IMR-90 (cell line): ENCODE results near the gene LGI4. TPM values are rescaled to one million over a fixed set of nuclear protein-coding genes. Genes with fewer than 3 reads are reported as not detected.

Experiments
- ATAC-seq: fragments of 200-7000 bp; cut with Tn5 transposase; 2 replicates; pipeline ENCODE4 v1.9.1; 2020; ENCODE audit warnings: low read depth, mild to moderate bottlenecking, moderate library complexity
- BruUV-seq: library from RNA; stranded (reverse); fragments of 400-500 nt; replicated peaks from 2 replicates; lab custom pipeline; 2021; lab: Mats Ljungman, UMichigan
- CTCF ChIA-PET: fragments of 300-600 bp; formaldehyde crosslinking; extraction: SDS; loops from one replicate; lab custom pipeline; 2021; ENCODE audit warnings: antibody characterized with exemption; lab: Yijun Ruan, JAX
- POLR2A ChIA-PET: fragments of 300-600 bp; sonication (Branson Sonifier 250); formaldehyde crosslinking; loops from one replicate; lab custom pipeline; 2022; ENCODE audit warnings: antibody characterized with exemption; ENCODE audit not compliant: unreplicated experiment; lab: Charles Lee
- DNase-seq: peaks from one replicate; pipeline ENCODE4 v3.0.0; 2013
- H2AFZ ChIP-seq: replicated peaks from 2 replicates; pipeline ENCODE3; 2013; ENCODE audit warnings: low read length, mild to moderate bottlenecking; ENCODE audit not compliant: poor library complexity
- H2AK5ac ChIP-seq: 2 replicates; pipeline ENCODE4 v1.6.1; 2013; ENCODE audit warnings: low read depth, low read length, inconsistent platforms
- H2AK9ac ChIP-seq: replicated peaks from 2 replicates; pipeline ENCODE3; 2013; ENCODE audit warnings: mild to moderate bottlenecking, low read depth, low read length, moderate library complexity; ENCODE audit not compliant: poor library complexity
- H2BK120ac ChIP-seq: 2 replicates; pipeline ENCODE4 v1.6.1; 2013; ENCODE audit warnings: low read depth, low read length, inconsistent platforms
- H2BK15ac ChIP-seq: 3 replicates; pipeline ENCODE4 v1.6.1; 2013; ENCODE audit warnings: low read depth, low read length, inconsistent platforms
- H2BK20ac ChIP-seq: 2 replicates; pipeline ENCODE4 v1.6.1; 2013; ENCODE audit warnings: low read depth, mild to moderate bottlenecking, inconsistent platforms, low read length, moderate library complexity
- H2BK5ac ChIP-seq: 2 replicates; pipeline ENCODE4 v1.6.1; 2013; ENCODE audit warnings: mild to moderate bottlenecking, low read depth, low read length, inconsistent platforms; ENCODE audit not compliant: poor library complexity, severe bottlenecking
- H3K14ac ChIP-seq: replicated peaks from 2 replicates; pipeline ENCODE4 v1.6.1; 2013; ENCODE audit warnings: low read depth, low read length, inconsistent platforms
- H3K18ac ChIP-seq: 2 replicates; pipeline ENCODE4 v1.6.1; 2013; ENCODE audit warnings: low read depth, low read length, control low read depth
- H3K23ac ChIP-seq: 2 replicates; pipeline ENCODE4 v1.6.1; 2013; ENCODE audit warnings: low read depth, low read length, inconsistent platforms
- H3K27ac ChIP-seq: 2 replicates; pipeline ENCODE4 v1.5.1; 2013; ENCODE audit warnings: mild to moderate bottlenecking, control low read depth, low read length; ENCODE audit not compliant: insufficient read depth
- H3K27me3 ChIP-seq: 2 replicates; pipeline ENCODE4 v1.6.1; 2013; ENCODE audit warnings: low read length; ENCODE audit not compliant: control insufficient read depth, insufficient read depth
- H3K36me3 ChIP-seq: 2 replicates; pipeline ENCODE4 v1.6.1; 2013; ENCODE audit warnings: low read length, mixed read lengths; ENCODE audit not compliant: control insufficient read depth, insufficient read depth
- H3K4ac ChIP-seq: 2 replicates; pipeline ENCODE4 v1.6.1; 2013; ENCODE audit warnings: low read depth, low read length, inconsistent platforms
- H3K4me1 ChIP-seq: 2 replicates; pipeline ENCODE4 v1.6.1; 2013; ENCODE audit warnings: low read length, mixed read lengths; ENCODE audit not compliant: control insufficient read depth, insufficient read depth
- H3K4me2 ChIP-seq: 2 replicates; pipeline ENCODE4 v1.6.1; 2013; ENCODE audit warnings: low read depth, mild to moderate bottlenecking, control low read depth, low read length, moderate library complexity
- H3K4me3 ChIP-seq: 2 replicates; pipeline ENCODE4 v1.5.1; 2013; ENCODE audit warnings: low read depth, mild to moderate bottlenecking, control low read depth, low read length, moderate library complexity; ENCODE audit not compliant: insufficient read depth
- H3K56ac ChIP-seq: 2 replicates; pipeline ENCODE4 v1.6.1; 2013; ENCODE audit warnings: low read length, inconsistent platforms; ENCODE audit not compliant: insufficient read depth; ENCODE audit errors: extremely low read depth
- H3K79me1 ChIP-seq, 2 experiments: 2 replicates each; pipeline ENCODE4 v1.6.1; 2013; ENCODE audit warnings: low read length in 2 of 2, inconsistent platforms in 1 of 2, low read depth in 1 of 2
- H3K9ac ChIP-seq: 2 replicates; pipeline ENCODE4 v1.6.1; 2013; ENCODE audit warnings: low read depth, low read length, control low read depth
- H3K9me1 ChIP-seq: 2 replicates; pipeline ENCODE4 v1.6.1; 2013; ENCODE audit warnings: low read length, inconsistent platforms; ENCODE audit not compliant: insufficient read depth
- H3K9me3 ChIP-seq: 2 replicates; pipeline ENCODE4 v1.6.1; 2013; ENCODE audit warnings: low read length; ENCODE audit not compliant: control insufficient read depth, insufficient read depth
- H4K20me1 ChIP-seq: 2 replicates; pipeline ENCODE4 v1.6.1; 2013; ENCODE audit warnings: low read length, inconsistent platforms; ENCODE audit not compliant: insufficient read depth
- H4K5ac ChIP-seq: 2 replicates; pipeline ENCODE4 v1.6.1; 2013; ENCODE audit warnings: mild to moderate bottlenecking, low read depth, low read length, control low read depth
- H4K8ac ChIP-seq, 2 experiments: 2 replicates each; pipeline ENCODE4 v1.6.1; 2013; ENCODE audit warnings: low read depth in 2 of 2, low read length in 2 of 2, control low read depth in 1 of 2, inconsistent platforms in 1 of 2
- H4K91ac ChIP-seq: 2 replicates; pipeline ENCODE4 v1.6.1; 2013; ENCODE audit warnings: low read depth, low read length, inconsistent platforms; ENCODE audit not compliant: insufficient read depth
- BHLHE40 ChIP-seq: fragments of 150-350 bp; IDR thresholded peaks from 2 replicates; pipeline ENCODE4 v1.6.1; 2016; ENCODE audit warnings: mild to moderate bottlenecking, low read depth, low read length
- CEBPB ChIP-seq: IDR thresholded peaks from 2 replicates; pipeline ENCODE4 v1.6.1; 2012; ENCODE audit warnings: low read depth, low read length, improper control_type of control experiment
- CHD1 ChIP-seq: IDR thresholded peaks from 2 replicates; pipeline ENCODE4 v1.6.1; 2012; ENCODE audit warnings: low read depth, low read length, improper control_type of control experiment
- FOS ChIP-seq: fragments of 150-350 bp; IDR thresholded peaks from 2 replicates; pipeline ENCODE4 v1.6.1; 2016; ENCODE audit warnings: low read depth, low read length
- MAFK ChIP-seq: IDR thresholded peaks from 2 replicates; pipeline ENCODE4 v1.6.1; 2012; ENCODE audit warnings: low read depth, low read length, improper control_type of control experiment
- MAZ ChIP-seq: IDR thresholded peaks from 2 replicates; pipeline ENCODE4 v1.6.1; 2012; ENCODE audit warnings: low read depth, mild to moderate bottlenecking, low read length, improper control_type of control experiment, moderate library complexity, borderline replicate concordance
- MXI1 ChIP-seq: IDR thresholded peaks from 2 replicates; pipeline ENCODE4 v1.6.1; 2012; ENCODE audit warnings: low read depth, mild to moderate bottlenecking, low read length, moderate library complexity, borderline replicate concordance
- NFE2L2 ChIP-seq: fragments of 150-350 bp; IDR thresholded peaks from 2 replicates; pipeline ENCODE4 v1.6.1; 2016; ENCODE audit warnings: low read depth, mild to moderate bottlenecking, low read length
- POLR2A ChIP-seq: IDR thresholded peaks from 2 replicates; pipeline ENCODE4 v1.6.1; 2012; ENCODE audit warnings: mild to moderate bottlenecking, low read depth, low read length
- RAD21 ChIP-seq: IDR thresholded peaks from 2 replicates; pipeline ENCODE4 v1.6.1; 2012; ENCODE audit warnings: low read length, improper control_type of control experiment
- RCOR1 ChIP-seq: IDR thresholded peaks from 2 replicates; pipeline ENCODE4 v1.6.1; 2012; ENCODE audit warnings: mild to moderate bottlenecking, low read length, improper control_type of control experiment; ENCODE audit not compliant: insufficient replicate concordance
- RFX5 ChIP-seq: IDR thresholded peaks from 2 replicates; pipeline ENCODE4 v1.8.0; 2012; ENCODE audit warnings: low read depth, mild to moderate bottlenecking, low read length, moderate library complexity
- SMC3 ChIP-seq: fragments of 150-350 bp; IDR thresholded peaks from 2 replicates; pipeline ENCODE4 v1.6.1; 2016; ENCODE audit warnings: low read depth, mild to moderate bottlenecking, antibody characterized with exemption, low read length, moderate library complexity
- WGBS, 2 experiments: methylation state at CpG; one replicate each; pipeline versions ENCODE4 v1.1.5 to v1.1.7; 2013; ENCODE audit warnings: missing lambda C conversion rate in 2 of 2; ENCODE audit not compliant: insufficient read length in 1 of 2; ENCODE audit errors: extremely low coverage in 2 of 2; 5-methylcytosine and 5-hydroxymethylcytosine counted together
- dilution Hi-C: fragments of 300-500 bp; cut with HindIII; formaldehyde crosslinking; loops from one replicate; pipeline ENCODE4 v1.14.3; 2018; ENCODE audit warnings: low sequenced_read_pairs; ENCODE audit not compliant: unreplicated experiment
- in situ Hi-C: fragments of 300-500 bp; cut with MboI; formaldehyde crosslinking; loops from 3 replicates; pipeline ENCODE4 v1.14.3; 2019; ENCODE audit warnings: low sequenced_read_pairs, inconsistent platforms, mixed read lengths
- intact Hi-C: fragments of 100-400 bp; cut with micrococcal nuclease; formaldehyde crosslinking; loops from 2 replicates; pipeline ENCODE4 v1.10.0; 2022
- polyA plus RNA-seq, 3 experiments: library from polyadenylated mRNA; depleted of rRNA; stranded (reverse); fragments of >200 nt; gene quantifications; 2 replicates each; pipeline ENCODE4 v1.2.3, GENCODE V29; 2012; ENCODE audit warnings: low replicate concordance in 1 of 3
- total RNA-seq: library from RNA; depleted of rRNA; stranded (reverse); fragments of >200 nt; gene quantifications from 2 replicates; pipeline ENCODE4 v1.2.3, GENCODE V29; 2012
- TF ChIP-seq, protein P1 (sequence below): fragments of 150-350 bp; IDR thresholded peaks from 2 replicates; pipeline ENCODE4 v1.6.1; 2017; ENCODE audit warnings: mild to moderate bottlenecking, antibody characterized with exemption, low read length, low read depth
- TF ChIP-seq, protein P2 (sequence below): fragments of 150-350 bp; IDR thresholded peaks from 2 replicates; pipeline ENCODE4 v1.6.1; 2016; ENCODE audit warnings: low read depth, mild to moderate bottlenecking, low read length, moderate library complexity, borderline replicate concordance
- TF ChIP-seq, protein P3 (sequence below): conservative IDR thresholded peaks from 2 replicates; pipeline ENCODE4 v1.5.1; 2012; ENCODE audit warnings: mild to moderate bottlenecking, low read depth, low read length, improper control_type of control experiment

LGI4 gene
- total and polyA plus RNA-seq, 2 of the 4 experiments (the other 2 are of a cell fraction): 0.10 TPM; not detected in 1

DNA sequence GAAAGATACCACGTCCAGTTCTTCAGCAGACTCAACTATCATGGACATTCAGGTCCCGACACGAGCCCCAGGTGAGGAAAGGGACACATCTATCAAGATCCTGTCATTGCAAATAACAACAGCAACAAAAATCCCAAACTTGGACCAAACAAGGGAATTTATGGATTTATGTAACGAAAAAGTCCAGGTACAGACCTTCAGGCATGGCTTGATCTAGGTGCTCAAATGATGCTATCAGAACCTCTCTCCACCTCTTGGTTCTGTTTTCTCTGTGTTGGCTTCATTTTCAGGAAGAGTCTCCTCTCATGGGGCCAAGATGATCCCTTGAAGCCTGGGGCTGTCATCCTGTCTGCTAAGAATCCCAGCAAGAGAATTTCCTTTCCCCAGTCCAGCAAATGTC lies 22.6 kb upstream of the LGI4 start:
- ChIA-PET CTCF (no interaction called here), POLR2A (no interaction called here)
- Histone ChIP-seq H2BK5ac (no peak overlapping the region), H2AFZ (no peak overlapping the region), H3K23ac (no peak overlapping the region), H3K14ac (no peak overlapping the region), H3K4me3 (no peak overlapping the region), H3K9ac (no peak overlapping the region), H3K36me3 (peaks cover 36% of the 10 kb centered on the region), H2BK20ac (no peak overlapping the region), H2BK15ac (no peak overlapping the region), H2AK9ac (no peak overlapping the region), H3K4ac (no peak overlapping the region), H3K79me1 (peaks cover 8 to 42% of the 10 kb centered on the region in 2 experiments; a peak in 2 of 4 replicates), H3K27ac (no peak overlapping the region), H3K27me3 (no peaks in the 10 kb centered on the region), H2BK120ac (no peak overlapping the region), H4K91ac (no peak overlapping the region), H4K8ac (no peak overlapping the region), H3K9me1 (peaks cover 8% of the 10 kb centered on the region; the same call in 1 of the 2 replicates), H2AK5ac (no peak overlapping the region), H3K9me3 (peaks cover 7% of the 10 kb centered on the region), H4K20me1 (0 out of 2 replicates have a peak, but pooled peaks cover 2% of the 10 kb centered on the region), H3K4me1 (peaks cover 9% of the 10 kb centered on the region), H3K56ac (no peak overlapping the region), H4K5ac (no peak overlapping the region), H3K18ac (no peak overlapping the region), H3K4me2 (no peak overlapping the region)
- BruUV-seq: no TSS peak
- dilution Hi-C loops: no loop called here
- no peak for TF ChIP-seq MXI1
- no peak for TF ChIP-seq RCOR1
- TF ChIP-seq POLR2A: no peak
- no peak for TF ChIP-seq BHLHE40
- no peak for TF ChIP-seq CHD1
- no peak for TF ChIP-seq SMC3
- TF ChIP-seq, protein P1, sequence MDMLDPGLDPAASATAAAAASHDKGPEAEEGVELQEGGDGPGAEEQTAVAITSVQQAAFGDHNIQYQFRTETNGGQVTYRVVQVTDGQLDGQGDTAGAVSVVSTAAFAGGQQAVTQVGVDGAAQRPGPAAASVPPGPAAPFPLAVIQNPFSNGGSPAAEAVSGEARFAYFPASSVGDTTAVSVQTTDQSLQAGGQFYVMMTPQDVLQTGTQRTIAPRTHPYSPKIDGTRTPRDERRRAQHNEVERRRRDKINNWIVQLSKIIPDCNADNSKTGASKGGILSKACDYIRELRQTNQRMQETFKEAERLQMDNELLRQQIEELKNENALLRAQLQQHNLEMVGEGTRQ: no peak
- TF ChIP-seq MAZ: no peak
- TF ChIP-seq MAFK: no peak
- no peak for TF ChIP-seq NFE2L2
- TF ChIP-seq, protein P2, sequence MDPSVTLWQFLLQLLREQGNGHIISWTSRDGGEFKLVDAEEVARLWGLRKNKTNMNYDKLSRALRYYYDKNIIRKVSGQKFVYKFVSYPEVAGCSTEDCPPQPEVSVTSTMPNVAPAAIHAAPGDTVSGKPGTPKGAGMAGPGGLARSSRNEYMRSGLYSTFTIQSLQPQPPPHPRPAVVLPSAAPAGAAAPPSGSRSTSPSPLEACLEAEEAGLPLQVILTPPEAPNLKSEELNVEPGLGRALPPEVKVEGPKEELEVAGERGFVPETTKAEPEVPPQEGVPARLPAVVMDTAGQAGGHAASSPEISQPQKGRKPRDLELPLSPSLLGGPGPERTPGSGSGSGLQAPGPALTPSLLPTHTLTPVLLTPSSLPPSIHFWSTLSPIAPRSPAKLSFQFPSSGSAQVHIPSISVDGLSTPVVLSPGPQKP: no peak
- TF ChIP-seq RAD21: no peak
- TF ChIP-seq RFX5: no peak
- no peak for TF ChIP-seq FOS
- TF ChIP-seq, protein P3, sequence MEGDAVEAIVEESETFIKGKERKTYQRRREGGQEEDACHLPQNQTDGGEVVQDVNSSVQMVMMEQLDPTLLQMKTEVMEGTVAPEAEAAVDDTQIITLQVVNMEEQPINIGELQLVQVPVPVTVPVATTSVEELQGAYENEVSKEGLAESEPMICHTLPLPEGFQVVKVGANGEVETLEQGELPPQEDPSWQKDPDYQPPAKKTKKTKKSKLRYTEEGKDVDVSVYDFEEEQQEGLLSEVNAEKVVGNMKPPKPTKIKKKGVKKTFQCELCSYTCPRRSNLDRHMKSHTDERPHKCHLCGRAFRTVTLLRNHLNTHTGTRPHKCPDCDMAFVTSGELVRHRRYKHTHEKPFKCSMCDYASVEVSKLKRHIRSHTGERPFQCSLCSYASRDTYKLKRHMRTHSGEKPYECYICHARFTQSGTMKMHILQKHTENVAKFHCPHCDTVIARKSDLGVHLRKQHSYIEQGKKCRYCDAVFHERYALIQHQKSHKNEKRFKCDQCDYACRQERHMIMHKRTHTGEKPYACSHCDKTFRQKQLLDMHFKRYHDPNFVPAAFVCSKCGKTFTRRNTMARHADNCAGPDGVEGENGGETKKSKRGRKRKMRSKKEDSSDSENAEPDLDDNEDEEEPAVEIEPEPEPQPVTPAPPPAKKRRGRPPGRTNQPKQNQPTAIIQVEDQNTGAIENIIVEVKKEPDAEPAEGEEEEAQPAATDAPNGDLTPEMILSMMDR: no peak
- no peak for TF ChIP-seq CEBPB
- DNase-seq: no peak
- no CpG with 5 or more reads among the region's 4 CpGs for WGBS, 2 experiments
- ATAC-seq: no peak
- intact Hi-C loops: no loop called here
- in situ Hi-C loops: no loop called here
